IgD-negative memory B cell (primary cell): ENCODE measurements around the gene PLPP4. TPM values are rescaled to one million over a fixed set of nuclear protein-coding genes. Genes with fewer than 3 reads are reported as not detected.

Experiments
- H3K27ac Mint-ChIP-seq, 3 donors: one replicate each; pipeline ENCODE4 v1.8.0; 2020 to 2022; ENCODE audit warnings: mild to moderate bottlenecking in 3 of 3, mixed read lengths in 3 of 3, moderate library complexity in 1 of 3
- H3K27me3 Mint-ChIP-seq: one replicate; pipeline ENCODE4 v1.8.0; 2021; ENCODE audit warnings: mixed read lengths
- H3K36me3 Mint-ChIP-seq: one replicate; pipeline ENCODE4 v1.8.0; 2020; ENCODE audit warnings: mild to moderate bottlenecking, mixed read lengths
- H3K4me1 Mint-ChIP-seq, 3 donors: one replicate each; pipeline ENCODE4 v1.8.0; 2020 to 2022; ENCODE audit warnings: mixed read lengths in 3 of 3, mild to moderate bottlenecking in 1 of 3
- H3K4me3 Mint-ChIP-seq, 4 donors: one replicate each; pipeline ENCODE4 v1.8.0; 2020 to 2022; ENCODE audit warnings: mild to moderate bottlenecking in 4 of 4, mixed read lengths in 4 of 4, moderate library complexity in 3 of 4
- H3K9me3 Mint-ChIP-seq, 3 donors: one replicate each; pipeline ENCODE4 v1.8.0; 2020 to 2021; ENCODE audit warnings: mixed read lengths in 3 of 3, mild to moderate bottlenecking in 1 of 3
- polyA plus RNA-seq: library from polyadenylated mRNA; unstranded; fragments of 300-500 nt; fragmentation: Illumina TruSeq; gene quantifications from one replicate; pipeline ENCODE4 v1.2.3, GENCODE V29; 2021

The PLPP4 gene
- polyA plus RNA-seq, 1 donor from 2014 or later = not detected

DNA sequence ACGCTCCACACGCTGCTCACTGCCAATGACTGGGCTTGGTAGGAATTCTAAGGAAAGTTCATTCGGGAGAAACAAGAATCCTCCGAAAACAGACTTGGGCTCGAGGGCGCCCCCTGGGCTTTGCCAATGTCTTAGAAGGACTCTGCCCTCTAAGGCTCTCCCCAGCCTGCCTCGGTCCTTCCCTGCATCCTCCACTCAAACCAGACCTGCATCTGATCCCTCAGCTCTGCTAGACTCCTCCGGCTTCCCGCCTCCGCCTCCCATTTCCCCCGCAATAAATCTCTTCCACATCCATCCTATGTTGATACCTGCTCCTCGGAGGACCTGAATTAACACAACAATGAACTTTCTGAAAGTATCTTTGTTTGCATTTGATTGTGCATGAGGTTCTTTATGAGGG lies 177.6 kb downstream of the PLPP4 start:
- Mint-ChIP-seq H3K4me1 (no peaks in the 10 kb centered on the region), H3K27ac (no peak overlapping the region), H3K27me3 (no peaks in the 10 kb centered on the region), H3K4me3 (no peak overlapping the region), H3K9me3 (peaks cover 0 to 3% (median 0%) of the 10 kb centered on the region in 3 donors), H3K36me3 (no peaks in the 10 kb centered on the region)
